ENCODE data around the gene VENTX.

Gene VENTX, protein sequence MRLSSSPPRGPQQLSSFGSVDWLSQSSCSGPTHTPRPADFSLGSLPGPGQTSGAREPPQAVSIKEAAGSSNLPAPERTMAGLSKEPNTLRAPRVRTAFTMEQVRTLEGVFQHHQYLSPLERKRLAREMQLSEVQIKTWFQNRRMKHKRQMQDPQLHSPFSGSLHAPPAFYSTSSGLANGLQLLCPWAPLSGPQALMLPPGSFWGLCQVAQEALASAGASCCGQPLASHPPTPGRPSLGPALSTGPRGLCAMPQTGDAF

DNA sequence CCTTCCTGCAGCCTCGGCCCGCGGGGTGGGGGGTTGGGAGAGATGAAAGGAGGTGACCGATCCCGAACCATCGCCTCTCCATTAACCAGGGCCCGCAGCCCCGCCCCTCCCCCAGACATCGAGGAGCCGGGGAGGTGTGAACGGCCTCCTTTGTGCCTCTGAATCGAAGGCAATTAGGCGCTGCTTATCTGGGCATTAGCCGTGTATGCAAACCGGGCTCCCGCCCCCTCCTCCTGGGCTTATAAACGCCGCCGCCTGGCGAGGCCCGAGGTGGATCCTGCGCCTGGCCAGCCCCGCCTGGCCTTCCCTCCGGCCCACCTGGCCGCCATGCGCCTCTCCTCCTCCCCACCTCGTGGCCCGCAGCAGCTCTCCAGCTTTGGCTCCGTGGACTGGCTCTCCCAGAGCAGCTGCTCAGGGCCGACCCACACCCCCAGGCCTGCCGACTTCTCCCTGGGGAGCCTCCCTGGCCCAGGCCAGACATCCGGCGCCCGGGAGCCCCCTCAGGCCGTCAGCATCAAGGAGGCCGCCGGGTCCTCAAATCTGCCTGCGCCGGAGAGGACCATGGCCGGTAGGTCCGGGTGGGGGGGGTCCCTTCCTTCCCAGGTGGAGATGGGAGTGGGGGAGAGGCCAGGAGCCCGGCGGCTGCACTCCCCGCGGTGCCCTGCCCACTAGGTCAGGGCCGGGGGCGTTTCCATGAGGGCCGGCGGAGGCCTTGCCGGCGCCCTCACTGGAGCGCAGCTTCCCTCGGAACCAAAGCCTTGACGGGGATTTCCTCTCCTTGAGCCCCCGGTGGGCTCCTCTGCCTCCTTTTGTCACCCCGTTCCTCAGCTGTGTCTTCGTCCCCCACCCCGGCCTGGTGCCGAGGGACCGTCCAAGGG lies at the start of gene VENTX:
VENTX (plus strand) TSS at position 268 of the 878 bp plus-strand sequence; CDS start at position 328, 60 bp downstream.
- DNase-seq (ENCODE audit: low spot score) = no peak

DNA sequence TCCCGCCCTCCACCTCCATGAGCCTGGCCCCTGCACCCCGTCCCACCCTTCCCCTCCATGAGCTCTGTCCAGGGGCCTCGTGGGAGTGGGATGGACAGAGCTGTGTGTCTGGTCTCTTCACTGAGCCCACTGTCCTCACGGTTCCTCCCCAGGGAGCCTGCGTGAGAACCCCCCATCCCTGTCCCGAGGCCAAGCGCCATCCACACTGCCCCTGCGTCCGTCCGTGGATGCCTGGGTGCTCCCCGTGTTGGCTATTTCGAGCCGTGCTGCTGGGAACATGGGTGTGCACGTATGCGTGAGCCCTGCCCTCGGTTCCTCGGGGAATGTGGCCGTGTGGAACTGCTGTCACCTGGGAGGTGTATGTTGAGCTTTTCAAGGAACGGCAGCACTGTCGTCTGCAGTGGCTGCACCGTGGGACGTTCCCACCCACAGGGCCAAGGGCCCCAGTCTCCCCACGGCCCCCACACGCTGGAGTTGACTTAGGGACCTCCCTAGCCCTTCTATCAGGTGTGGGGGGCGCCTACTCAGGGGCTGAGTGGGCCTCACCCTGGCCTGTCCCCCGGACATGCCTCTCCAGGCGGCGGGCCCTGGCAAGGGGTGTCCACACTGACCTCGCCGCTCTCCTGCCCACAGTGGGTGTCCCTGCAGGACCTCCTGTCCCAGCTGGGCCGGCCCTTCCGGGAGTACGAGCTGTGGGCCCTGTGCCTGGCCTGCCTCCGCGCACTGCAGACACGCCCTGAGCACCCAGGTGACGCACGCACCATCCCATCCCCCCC lies 49.6 kb upstream of the VENTX start:
- DNase-seq (ENCODE audit: low spot score) = no peak

DNA sequence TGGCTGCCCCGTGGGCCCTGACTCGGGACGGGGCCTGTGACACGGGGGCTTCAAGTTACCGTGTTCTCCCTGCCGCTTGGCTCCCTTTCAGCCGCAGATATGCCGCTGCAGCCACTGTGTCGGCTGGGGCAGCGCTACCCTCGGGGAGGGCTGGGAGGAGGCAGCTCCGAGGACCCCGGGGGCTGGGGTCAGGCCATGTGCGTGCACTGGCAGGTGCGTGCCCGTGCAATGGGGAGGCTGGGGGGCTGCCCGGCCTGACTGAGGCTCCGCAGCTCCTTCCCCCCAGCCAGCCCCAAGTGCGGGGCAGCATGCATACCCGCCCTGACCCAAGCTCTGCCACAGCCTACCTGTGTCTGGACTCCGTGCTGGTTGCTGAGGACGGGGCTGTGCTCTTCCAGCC lies 48.4 kb upstream of the VENTX start:
- DNase-seq (ENCODE audit: low spot score) = no peak

DNA sequence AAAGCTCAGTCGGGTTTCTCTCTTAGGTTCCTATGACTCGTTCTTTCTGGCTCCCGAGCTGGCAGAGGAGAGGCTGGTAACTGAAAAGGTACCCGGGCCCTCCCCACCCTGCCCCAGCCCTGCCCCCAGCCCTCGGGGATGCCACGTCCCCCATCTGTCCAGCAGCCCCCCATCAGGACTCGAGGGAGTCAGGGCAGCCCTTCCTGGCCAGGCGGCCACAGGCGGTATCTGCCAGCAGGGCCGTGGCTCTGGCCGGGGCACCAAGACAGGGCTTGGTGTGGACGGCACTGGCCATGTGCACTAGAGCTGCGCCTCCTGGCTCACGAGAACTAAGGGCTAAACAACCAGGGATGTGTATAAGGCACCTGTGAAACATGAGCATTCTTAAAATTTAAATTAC lies 47.9 kb upstream of the VENTX start:
- DNase-seq (ENCODE audit: low spot score) = no peak

DNA sequence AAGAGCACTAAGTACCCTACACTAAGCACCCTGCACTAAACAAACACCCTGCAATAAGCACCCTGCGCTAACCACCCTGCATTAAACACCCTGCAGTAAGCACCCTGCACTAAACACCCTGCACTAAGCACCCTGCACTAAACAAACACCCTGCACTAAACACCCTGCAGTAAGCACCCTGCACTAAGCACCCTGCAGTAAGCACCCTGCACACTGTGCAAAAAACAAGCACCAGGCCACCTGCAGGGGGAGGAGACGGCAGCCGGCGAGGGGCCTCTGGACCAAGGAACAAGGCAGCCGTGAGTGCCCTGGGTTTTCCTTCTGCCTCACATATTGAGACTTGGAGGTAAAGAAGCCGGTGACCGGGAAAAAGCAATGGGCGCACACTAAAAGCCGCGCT lies 47.4 kb upstream of the VENTX start:
- no peak for DNase-seq (ENCODE audit: low spot score)

DNA sequence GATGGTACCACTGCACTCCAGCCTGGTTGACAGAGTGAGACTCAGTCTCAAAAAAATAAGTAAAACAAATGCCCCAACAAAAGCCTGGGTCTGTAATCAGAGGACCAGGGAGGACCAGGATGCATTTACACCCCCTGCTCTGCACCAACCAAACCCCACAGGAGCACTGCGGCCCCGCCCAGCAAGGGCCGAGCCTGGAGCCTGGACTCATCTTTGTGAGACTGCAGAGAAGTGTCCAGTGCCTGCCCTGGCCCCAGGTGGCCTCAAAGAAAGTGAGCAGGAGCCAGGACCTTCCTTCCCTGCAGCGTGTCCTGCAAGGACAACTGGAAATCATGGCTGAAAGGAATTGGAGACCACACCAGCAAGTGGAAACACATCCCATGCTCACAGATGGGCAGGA lies 46.0 kb upstream of the VENTX start:
- no peak for DNase-seq (ENCODE audit: low spot score)

DNA sequence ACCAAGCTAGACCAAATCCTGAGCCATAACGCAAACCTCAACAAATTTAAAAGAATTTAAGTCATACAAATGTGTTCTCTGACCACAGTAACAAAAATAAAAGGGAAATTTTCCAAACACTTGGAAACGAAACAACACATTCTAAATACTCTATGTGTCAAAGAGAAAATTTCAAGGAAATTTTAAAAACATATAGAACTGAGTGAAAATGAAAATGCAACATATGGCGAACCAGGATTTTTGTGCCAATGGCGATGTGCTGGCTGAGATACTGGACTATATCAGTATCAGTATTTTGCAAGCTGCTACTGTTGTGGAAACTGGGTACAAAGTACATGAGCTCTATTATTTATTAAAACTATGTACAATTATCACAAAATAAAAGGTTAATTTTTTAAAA lies 43.5 kb upstream of the VENTX start:
- no peak for DNase-seq (ENCODE audit: low spot score)

DNA sequence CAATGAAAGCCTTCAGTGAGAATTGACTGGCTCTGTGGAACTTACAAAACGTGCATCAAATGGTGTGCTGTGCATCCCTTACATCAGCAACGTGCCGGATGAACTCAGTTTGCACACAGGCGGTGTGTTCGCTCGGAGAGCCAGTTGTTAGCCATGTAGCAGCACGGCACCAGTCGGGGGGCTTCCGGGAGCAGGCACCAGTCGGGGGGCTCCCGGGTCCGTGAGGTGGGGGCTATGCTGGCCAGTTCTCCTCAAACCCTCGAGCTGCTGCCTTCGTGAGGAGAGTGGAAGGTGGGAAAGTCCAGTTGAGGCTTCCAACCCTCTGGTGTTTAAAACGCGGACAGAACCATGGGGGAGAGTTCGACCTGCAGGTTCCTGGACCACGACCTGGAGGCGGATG lies 42.6 kb upstream of the VENTX start:
- DNase-seq (ENCODE audit: low spot score) = no peak

DNA sequence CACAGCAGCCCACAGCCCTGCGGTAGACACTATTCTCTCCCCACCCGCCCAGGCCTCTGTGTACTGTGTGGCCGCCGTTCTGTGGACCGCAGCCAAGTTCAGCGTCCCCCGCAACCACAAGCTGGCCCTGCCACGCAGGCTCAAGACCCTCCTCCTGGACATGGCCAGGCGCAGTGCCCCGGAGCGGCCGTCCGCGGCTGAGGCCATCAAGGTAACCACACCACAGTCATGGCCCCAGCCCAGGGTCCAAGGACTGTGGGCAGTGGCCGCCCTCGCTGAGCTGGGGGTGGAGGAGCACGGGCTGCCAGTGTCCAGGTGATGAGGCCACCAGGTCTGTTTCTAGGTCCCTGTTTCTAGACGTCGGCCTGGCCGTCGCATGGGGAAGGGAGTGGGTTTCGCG lies 42.0 kb upstream of the VENTX start:
- DNase-seq (ENCODE audit: low spot score) = no peak

DNA sequence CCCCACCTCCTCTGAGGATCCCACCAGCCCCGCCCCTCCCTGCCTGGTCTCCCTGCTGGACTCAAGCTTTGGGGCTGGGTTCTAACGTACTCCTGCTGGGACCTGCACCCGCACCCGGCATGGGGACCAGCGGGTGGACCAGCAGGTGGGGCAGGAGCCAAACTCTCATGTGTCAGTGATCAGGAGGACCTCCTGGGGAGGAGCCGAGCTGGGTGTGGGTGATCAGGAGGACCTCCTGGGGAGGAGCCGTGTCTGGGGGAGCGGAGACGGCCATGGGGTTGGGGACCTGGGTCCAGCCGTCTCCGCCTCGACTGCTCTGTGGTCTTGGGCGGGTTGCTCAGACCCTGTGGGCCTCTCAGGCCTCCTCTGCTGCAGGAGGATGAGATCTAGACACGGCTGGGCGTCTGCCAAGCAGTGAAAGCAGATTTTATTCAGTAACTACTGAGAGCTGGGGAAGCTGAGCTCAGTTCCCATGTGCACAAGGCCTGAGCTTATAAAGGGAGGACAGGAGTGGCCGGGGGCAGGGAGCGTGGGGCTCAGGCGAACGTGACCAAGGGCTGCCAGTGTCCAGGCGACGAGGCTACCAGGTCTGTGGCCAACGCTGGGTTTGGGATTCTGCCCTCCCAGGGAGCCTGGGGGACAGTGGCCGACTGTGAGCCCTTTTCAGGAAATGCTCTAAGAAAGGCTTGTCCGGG lies 41.3 kb upstream of the VENTX start:
- DNase-seq (ENCODE audit: low spot score) = no peak

DNA sequence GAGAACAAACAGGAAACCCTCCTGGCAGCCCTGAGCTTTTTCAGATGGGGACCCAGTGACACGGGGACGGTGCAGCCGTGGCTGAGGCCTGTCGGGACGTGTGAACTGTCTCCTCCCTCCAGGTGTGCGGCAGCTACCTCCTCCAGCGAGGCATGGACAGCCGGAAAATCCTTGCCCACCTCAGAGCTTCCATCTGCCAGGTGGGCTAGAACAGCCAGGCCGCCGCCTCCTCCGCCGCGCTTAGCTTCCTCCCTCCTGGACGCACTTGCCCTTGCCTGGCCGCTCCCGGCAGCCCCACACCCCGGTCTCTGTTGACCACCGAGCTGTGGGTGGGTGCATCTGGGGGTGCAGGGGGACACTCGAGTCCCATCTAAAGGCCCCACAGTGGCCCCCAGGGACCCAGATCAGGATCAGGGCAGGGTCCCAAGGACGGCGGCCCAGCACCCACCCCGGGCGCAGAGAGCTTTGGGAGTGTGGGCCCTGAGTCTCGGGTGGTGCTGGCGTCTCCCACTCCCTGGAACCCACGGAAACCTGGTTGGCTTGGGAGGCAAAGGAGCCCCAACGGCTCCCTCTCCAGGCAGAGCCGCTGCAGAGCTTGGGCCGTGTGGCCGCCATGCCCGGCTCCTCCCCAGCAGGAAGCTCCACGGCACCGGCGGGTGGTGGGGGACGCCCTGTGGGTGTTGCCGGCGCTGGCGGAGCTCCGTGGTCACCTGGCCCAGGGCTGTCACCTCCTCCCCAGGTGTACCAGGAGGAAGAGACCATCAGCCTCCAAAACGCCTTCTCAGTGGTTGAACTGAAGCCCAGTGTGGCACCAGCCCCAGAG lies 40.5 kb upstream of the VENTX start:
- no peak for DNase-seq (ENCODE audit: low spot score)

DNA sequence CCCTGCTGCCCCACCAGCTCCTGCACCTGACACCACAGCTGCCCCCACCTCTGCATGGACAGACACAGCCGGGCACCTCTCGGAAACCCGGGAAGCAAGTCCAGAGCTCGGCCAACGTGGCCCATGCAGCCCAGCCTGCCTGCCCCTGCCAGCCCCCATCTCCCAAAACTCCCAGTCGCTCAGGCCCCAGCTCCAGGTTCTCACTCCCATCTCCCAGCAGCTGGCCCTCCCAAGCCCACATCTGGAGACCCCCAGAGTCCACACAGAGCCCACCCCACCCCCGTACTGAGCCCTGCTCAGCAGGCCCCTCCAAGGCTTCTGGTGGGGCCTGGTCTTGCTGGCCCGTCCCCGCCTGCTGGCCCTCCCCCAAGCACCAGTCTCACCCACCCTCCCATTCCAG lies 39.9 kb upstream of the VENTX start:
- DNase-seq (ENCODE audit: low spot score) = no peak

DNA sequence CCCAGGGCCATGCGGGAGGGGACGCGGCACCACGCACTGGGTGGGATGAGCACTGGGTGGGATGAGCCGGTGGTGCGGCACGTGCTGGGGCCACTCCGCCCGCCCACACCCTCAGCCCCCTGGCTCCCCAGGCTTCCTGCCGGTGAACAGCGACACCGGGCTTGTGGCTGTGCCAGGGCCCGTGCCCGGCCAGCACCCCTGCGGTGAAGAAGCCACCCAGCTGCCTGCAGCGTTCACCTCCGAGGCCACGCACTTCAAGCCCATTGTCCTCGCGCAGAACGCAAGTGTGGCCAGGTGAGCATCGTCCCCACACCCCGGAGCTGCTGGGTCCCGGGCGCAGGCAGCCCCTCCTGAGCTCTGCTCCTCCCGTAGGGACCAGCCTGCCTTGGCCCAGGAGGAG lies 39.4 kb upstream of the VENTX start:
- DNase-seq (ENCODE audit: low spot score) = no peak

DNA sequence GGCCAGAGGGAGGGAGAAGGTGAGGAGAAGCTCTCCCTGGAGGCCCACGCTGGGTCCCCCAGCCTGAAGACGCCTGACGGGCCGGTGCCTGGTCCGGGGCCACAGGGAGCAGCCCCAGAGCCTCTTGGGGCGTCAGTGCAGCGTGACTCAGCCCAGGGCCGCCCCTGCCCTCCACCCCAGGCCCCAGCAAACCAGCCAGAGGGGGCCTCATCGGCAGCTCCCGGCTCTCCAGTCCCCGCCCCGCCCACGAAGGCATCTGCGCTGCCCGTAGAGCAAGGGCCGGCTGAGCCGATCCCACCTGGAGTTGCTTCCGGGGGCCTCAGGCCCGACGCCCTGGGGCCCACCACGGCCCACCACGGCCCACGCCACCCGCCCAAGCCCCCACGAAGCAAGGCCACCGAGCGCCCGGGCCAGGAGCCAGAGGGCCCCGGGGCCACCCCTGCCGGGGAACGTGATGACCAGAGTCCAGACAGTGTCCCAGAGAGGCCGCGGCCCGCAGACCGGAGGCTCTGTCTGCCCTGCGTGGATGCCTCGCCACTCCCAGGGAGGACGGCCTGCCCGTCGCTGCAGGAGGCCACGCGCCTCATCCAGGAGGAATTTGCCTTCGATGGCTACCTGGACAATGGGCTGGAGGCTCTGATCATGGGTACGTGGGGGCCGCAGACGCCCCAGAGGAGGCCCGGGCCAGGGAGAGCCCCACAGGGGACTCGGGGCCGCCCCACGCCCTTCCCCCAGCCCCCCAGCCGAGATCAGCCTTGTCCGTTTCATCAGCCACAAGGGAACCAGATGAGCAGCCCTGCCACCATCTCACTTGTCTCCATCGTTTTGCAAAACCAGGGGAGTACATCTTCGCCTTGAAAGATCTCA lies 38.8 kb upstream of the VENTX start:
- no peak for DNase-seq (ENCODE audit: low spot score)

DNA sequence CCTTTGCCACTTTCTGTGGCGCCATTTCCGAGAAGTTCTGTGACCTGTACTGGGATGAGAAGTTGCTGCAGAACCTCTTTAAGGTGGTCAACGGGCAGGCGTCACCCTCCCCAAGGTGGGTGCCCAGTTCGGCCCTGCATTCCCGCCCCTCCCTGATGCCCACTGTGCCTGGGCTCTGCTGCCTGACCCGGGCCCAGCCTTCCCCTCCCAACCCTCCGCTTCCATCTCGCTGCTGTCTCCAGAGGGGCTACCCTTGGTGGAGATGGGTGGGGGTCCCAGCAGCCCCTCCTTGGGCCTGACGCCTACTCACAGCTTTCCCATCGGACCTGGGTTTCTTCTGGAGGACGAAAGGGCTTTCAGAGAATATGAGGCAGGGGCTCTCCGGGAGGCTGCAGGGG lies 38.2 kb upstream of the VENTX start:
- DNase-seq (ENCODE audit: low spot score) = no peak

DNA sequence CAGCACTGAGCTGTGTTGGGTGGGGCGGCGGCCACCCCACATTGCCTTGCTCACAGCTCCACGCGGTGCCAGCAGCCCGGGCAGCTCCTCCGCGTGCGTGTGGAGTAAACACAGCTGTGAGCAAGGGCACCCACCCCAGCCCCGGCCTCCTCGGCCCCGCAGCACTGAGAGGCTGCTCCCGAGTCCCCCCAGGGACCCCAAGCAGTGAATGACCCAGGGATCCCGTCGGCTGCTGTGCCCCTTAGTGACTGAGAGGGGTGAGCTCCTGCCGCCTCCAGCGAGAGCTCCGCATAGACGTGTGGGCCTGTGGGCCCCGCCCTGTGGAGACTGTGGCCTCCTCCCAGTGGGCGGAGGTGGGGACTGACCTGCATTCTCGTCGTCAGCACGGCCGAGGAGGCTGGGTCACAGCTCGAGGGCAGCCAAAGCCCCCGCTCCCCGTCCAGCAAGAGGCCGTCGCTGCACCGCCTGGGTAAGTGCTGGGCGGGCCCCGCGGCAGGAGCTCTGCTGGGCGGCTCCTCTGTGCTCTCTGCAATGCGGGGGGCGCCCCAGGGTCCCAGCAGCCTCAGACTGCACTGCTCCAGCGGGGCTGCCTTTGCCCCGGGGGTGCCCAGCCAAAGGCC lies 37.6 kb upstream of the VENTX start:
- DNase-seq (ENCODE audit: low spot score) = no peak

DNA sequence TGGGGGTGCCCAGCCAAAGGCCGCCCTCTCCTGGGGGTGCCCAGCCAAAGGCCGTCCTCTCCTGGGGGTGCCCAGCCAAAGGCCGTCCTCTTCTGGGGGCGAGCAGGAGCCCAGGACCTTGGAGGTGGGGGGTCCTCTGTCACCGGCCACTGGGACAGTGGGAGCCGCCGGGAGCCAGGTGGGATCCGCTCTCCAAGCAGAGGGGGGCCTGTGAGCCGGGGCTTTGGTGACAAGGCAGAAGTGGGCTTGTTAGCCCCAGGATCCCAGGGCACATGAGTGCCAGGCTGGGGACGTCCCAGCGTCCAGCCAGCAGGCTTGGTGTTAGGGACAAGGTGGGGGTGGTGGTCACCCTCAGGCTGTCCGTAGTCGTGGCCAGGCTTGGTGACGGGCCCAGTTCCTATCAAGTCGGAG lies 37.0 kb upstream of the VENTX start:
- no peak for DNase-seq (ENCODE audit: low spot score)

DNA sequence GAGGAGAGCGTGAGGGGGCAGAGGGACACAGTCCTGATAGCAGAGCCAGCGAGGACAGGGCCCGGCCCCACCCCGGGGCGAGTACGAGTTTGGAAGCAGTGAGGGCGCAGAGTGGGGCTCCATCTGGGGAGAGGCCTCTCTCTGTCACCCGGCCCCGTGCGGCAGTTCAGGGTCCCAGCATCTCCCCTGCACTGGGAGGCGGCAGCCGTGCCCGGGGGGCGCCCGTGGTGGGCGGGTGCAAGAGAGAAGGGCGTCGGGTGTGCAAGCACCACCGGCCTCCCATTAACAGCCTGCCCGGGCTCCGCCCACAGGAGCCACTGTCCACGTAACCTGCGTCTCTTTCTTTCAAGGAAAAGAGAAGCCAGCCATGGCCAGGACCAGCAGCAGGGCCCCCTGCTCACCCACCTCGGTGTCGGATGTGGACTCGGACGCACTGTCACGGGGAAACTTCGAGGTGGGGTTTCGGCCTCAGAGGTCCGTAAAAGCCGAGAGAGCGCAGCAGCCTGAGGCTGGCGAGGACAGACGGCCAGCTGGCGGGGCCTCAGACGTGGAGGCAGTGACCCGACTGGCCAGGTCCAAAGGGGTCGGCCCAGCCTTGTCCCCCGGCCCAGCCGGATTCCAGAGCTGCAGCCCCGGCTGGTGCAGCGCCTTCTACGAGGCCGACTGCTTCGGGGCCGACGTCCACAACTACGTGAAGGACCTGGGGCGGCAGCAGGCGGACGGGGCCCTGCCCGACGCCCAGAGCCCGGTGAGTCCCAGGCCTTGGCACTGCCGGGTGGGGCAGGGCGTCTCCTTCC lies 36.3 kb upstream of the VENTX start:
- DNase-seq (ENCODE audit: low spot score) = no peak

All from globus pallidus (tissue), 1 donor.